GM19467 (cell line): ENCODE data around the gene ITK.

Source experiments
- ATAC-seq: cut with Tn5 transposase; IDR thresholded peaks from one replicate; pipeline ENCODE4 v1.9.1; 2021; ENCODE audit warnings: mild to moderate bottlenecking, moderate library complexity; ENCODE audit not compliant: unreplicated experiment

ITK gene

GRCh38 chr5:157303667-157304327 is 123.2 kb downstream of the ITK start:
- no peak for ATAC-seq
